Fibroblast of lung (primary cell): ENCODE measurements around the gene PAFAH2.

Source experiments
- CTCF ChIP-seq, 2 donors: IDR thresholded peaks in 1 of 2; conservative IDR thresholded peaks in 1 of 2; 1 replicate in 1 of 2; 2 replicates in 1 of 2; pipeline ENCODE4 v1.5.1; 2011 to 2012; ENCODE audit warnings: low read length in 2 of 2, control low read depth in 1 of 2, inconsistent platforms in 1 of 2, low read depth in 1 of 2, mild to moderate bottlenecking in 1 of 2
- EZH2 ChIP-seq: IDR thresholded peaks from 2 replicates; pipeline ENCODE4 v1.5.1; 2012; ENCODE audit warnings: low read length, control low read depth, mild to moderate bottlenecking; ENCODE audit errors: missing control alignments

- TF ChIP-seq CTCF (conservative IDR thresholded peaks at IDR 0.05 in 1 of 2, IDR thresholded peaks at IDR 0.05 in 1 of 2; ENCODE audit: low read depth in 1 of 2, low read length in 2 of 2) (no peak), EZH2 (no peak)
Measured at GRCh38 chr1:26021647-26022403, 24.0 kb upstream of the PAFAH2 start, which contains the start of gene EXTL1.
